ENCODE data around the gene CCL18.
"Not testable (repeated sequence)": the region's sequence is repeated elsewhere in the genome, so short reads cannot be mapped to it uniquely, and the experiment has no call there.

The CCL18 gene

GRCh38 chr17:36063786-36064541, at the start of gene CCL18:
CCL18 (plus strand) TSS chr17:36064272; CDS start chr17:36064343, 71 bp downstream.
- no peaks in the 10 kb centered on the region for H3K4me1 ChIP-seq (ENCODE audit: control insufficient read depth in 2 of 2, insufficient read depth in 2 of 2, low read length in 2 of 2)
- H3K4me3 ChIP-seq (ENCODE audit: low read length in 2 of 2), result no peak within 1 kb of the TSS
- H3K9me3 ChIP-seq (ENCODE audit: control insufficient read depth in 2 of 2, low read length in 2 of 2), result no peaks in the 10 kb centered on the region
- H3K27me3 ChIP-seq (ENCODE audit: control insufficient read depth in 2 of 2, insufficient read depth in 2 of 2, low read length in 2 of 2), result no peaks in the 10 kb centered on the region
- no peak within 1 kb of the TSS for H3K9ac ChIP-seq (ENCODE audit: low read depth in 1 of 2, low read length in 2 of 2)
- H3K36me3 ChIP-seq (ENCODE audit: control insufficient read depth in 2 of 2, insufficient read depth in 2 of 2, low read length in 2 of 2), result no peaks in the 10 kb centered on the region
- no peak within 1 kb of the TSS for H3K27ac ChIP-seq (ENCODE audit: low read depth in 2 of 2, low read length in 2 of 2)

GRCh38 chr17:36014946-36015345, 49.1 kb upstream of the CCL18 start:
- Histone ChIP-seq H3K36me3 (ENCODE audit: control insufficient read depth in 2 of 2, insufficient read depth in 2 of 2, low read length in 2 of 2) (no peaks in the 10 kb centered on the region), H3K9me3 (ENCODE audit: control insufficient read depth in 2 of 2, low read length in 2 of 2) (no peaks in the 10 kb centered on the region), H3K27me3 (ENCODE audit: control insufficient read depth in 2 of 2, insufficient read depth in 2 of 2, low read length in 2 of 2) (no peaks in the 10 kb centered on the region), H3K27ac (ENCODE audit: low read depth in 2 of 2, low read length in 2 of 2) (no peak overlapping the region), H3K4me3 (ENCODE audit: low read length in 2 of 2) (no peak overlapping the region), H3K4me1 (ENCODE audit: control insufficient read depth in 2 of 2, insufficient read depth in 2 of 2, low read length in 2 of 2) (no peaks in the 10 kb centered on the region), H3K9ac (ENCODE audit: low read depth in 1 of 2, low read length in 2 of 2) (no peak overlapping the region)

GRCh38 chr17:36015895-36016294, 48.2 kb upstream of the CCL18 start:
- H3K27me3 ChIP-seq (ENCODE audit: control insufficient read depth in 2 of 2, insufficient read depth in 2 of 2, low read length in 2 of 2); H3K4me1 ChIP-seq (ENCODE audit: control insufficient read depth in 2 of 2, insufficient read depth in 2 of 2, low read length in 2 of 2); H3K4me3 ChIP-seq (ENCODE audit: low read length in 2 of 2); H3K9ac ChIP-seq (ENCODE audit: low read depth in 1 of 2, low read length in 2 of 2); H3K36me3 ChIP-seq (ENCODE audit: control insufficient read depth in 2 of 2, insufficient read depth in 2 of 2, low read length in 2 of 2); H3K27ac ChIP-seq (ENCODE audit: low read depth in 2 of 2, low read length in 2 of 2); H3K9me3 ChIP-seq (ENCODE audit: control insufficient read depth in 2 of 2, low read length in 2 of 2): not testable (repeated sequence)

- Histone ChIP-seq H3K4me1 (ENCODE audit: control insufficient read depth in 2 of 2, insufficient read depth in 2 of 2, low read length in 2 of 2) (no peaks in the 10 kb centered on the region), H3K27ac (ENCODE audit: low read depth in 2 of 2, low read length in 2 of 2) (no peak overlapping the region), H3K36me3 (ENCODE audit: control insufficient read depth in 2 of 2, insufficient read depth in 2 of 2, low read length in 2 of 2) (no peaks in the 10 kb centered on the region), H3K9me3 (ENCODE audit: control insufficient read depth in 2 of 2, low read length in 2 of 2) (no peaks in the 10 kb centered on the region), H3K4me3 (ENCODE audit: low read length in 2 of 2) (no peak overlapping the region), H3K9ac (ENCODE audit: low read depth in 1 of 2, low read length in 2 of 2) (no peak overlapping the region), H3K27me3 (ENCODE audit: control insufficient read depth in 2 of 2, insufficient read depth in 2 of 2, low read length in 2 of 2) (no peaks in the 10 kb centered on the region)
These were observed 47.5 kb upstream of the CCL18 start for GRCh38 chr17:36016555-36016954.

GRCh38 chr17:36017799-36018198, 46.3 kb upstream of the CCL18 start, which contains the start of gene CCL23:
CCL23 (minus strand) TSS chr17:36017972; CDS start chr17:36017897, 75 bp downstream.
- Histone ChIP-seq H3K4me1 (ENCODE audit: control insufficient read depth in 2 of 2, insufficient read depth in 2 of 2, low read length in 2 of 2) (no peaks in the 10 kb centered on the region), H3K9ac (ENCODE audit: low read depth in 1 of 2, low read length in 2 of 2) (no peak within 1 kb of the TSS), H3K36me3 (ENCODE audit: control insufficient read depth in 2 of 2, insufficient read depth in 2 of 2, low read length in 2 of 2) (no peaks in the 10 kb centered on the region), H3K27me3 (ENCODE audit: control insufficient read depth in 2 of 2, insufficient read depth in 2 of 2, low read length in 2 of 2) (no peaks in the 10 kb centered on the region), H3K27ac (ENCODE audit: low read depth in 2 of 2, low read length in 2 of 2) (no peak within 1 kb of the TSS), H3K9me3 (ENCODE audit: control insufficient read depth in 2 of 2, low read length in 2 of 2) (no peaks in the 10 kb centered on the region), H3K4me3 (ENCODE audit: low read length in 2 of 2) (no peak within 1 kb of the TSS)

GRCh38 chr17:36019423-36019822, 44.6 kb upstream of the CCL18 start:
- H3K36me3 ChIP-seq (ENCODE audit: control insufficient read depth in 2 of 2, insufficient read depth in 2 of 2, low read length in 2 of 2), result no peaks in the 10 kb centered on the region
- H3K27me3 ChIP-seq (ENCODE audit: control insufficient read depth in 2 of 2, insufficient read depth in 2 of 2, low read length in 2 of 2), result no peaks in the 10 kb centered on the region
- H3K4me1 ChIP-seq (ENCODE audit: control insufficient read depth in 2 of 2, insufficient read depth in 2 of 2, low read length in 2 of 2), result no peaks in the 10 kb centered on the region
- no peaks in the 10 kb centered on the region for H3K9me3 ChIP-seq (ENCODE audit: control insufficient read depth in 2 of 2, low read length in 2 of 2)
- H3K4me3 ChIP-seq (ENCODE audit: low read length in 2 of 2), result no peak overlapping the region
- H3K9ac ChIP-seq (ENCODE audit: low read depth in 1 of 2, low read length in 2 of 2), result no peak overlapping the region
- H3K27ac ChIP-seq (ENCODE audit: low read depth in 2 of 2, low read length in 2 of 2), result no peak overlapping the region

GRCh38 chr17:36024106-36024869, 39.8 kb upstream of the CCL18 start:
- no peaks in the 10 kb centered on the region for H3K9me3 ChIP-seq (ENCODE audit: control insufficient read depth in 2 of 2, low read length in 2 of 2)
- H3K9ac ChIP-seq (ENCODE audit: low read depth in 1 of 2, low read length in 2 of 2), result no peak overlapping the region
- H3K4me3 ChIP-seq (ENCODE audit: low read length in 2 of 2), result no peak overlapping the region
- H3K36me3 ChIP-seq (ENCODE audit: control insufficient read depth in 2 of 2, insufficient read depth in 2 of 2, low read length in 2 of 2), result no peaks in the 10 kb centered on the region
- no peaks in the 10 kb centered on the region for H3K27me3 ChIP-seq (ENCODE audit: control insufficient read depth in 2 of 2, insufficient read depth in 2 of 2, low read length in 2 of 2)
- no peaks in the 10 kb centered on the region for H3K4me1 ChIP-seq (ENCODE audit: control insufficient read depth in 2 of 2, insufficient read depth in 2 of 2, low read length in 2 of 2)
- no peak overlapping the region for H3K27ac ChIP-seq (ENCODE audit: low read depth in 2 of 2, low read length in 2 of 2)

- Histone ChIP-seq H3K4me1 (ENCODE audit: control insufficient read depth in 2 of 2, insufficient read depth in 2 of 2, low read length in 2 of 2) (peaks cover 12 to 18% of the 10 kb centered on the region in 2 donors), H3K27me3 (ENCODE audit: control insufficient read depth in 2 of 2, insufficient read depth in 2 of 2, low read length in 2 of 2) (no peaks in the 10 kb centered on the region), H3K4me3 (ENCODE audit: low read length in 2 of 2) (no peak overlapping the region), H3K9me3 (ENCODE audit: control insufficient read depth in 2 of 2, low read length in 2 of 2) (no peaks in the 10 kb centered on the region), H3K36me3 (ENCODE audit: control insufficient read depth in 2 of 2, insufficient read depth in 2 of 2, low read length in 2 of 2) (no peaks in the 10 kb centered on the region), H3K27ac (ENCODE audit: low read depth in 2 of 2, low read length in 2 of 2) (no peak overlapping the region), H3K9ac (ENCODE audit: low read depth in 1 of 2, low read length in 2 of 2) (no peak overlapping the region)
These were observed 36.3 kb upstream of the CCL18 start for GRCh38 chr17:36027761-36028160.

GRCh38 chr17:36030956-36031355, 33.1 kb upstream of the CCL18 start:
- H3K36me3 ChIP-seq (ENCODE audit: control insufficient read depth in 2 of 2, insufficient read depth in 2 of 2, low read length in 2 of 2), result no peaks in the 10 kb centered on the region
- peak overlapping the region; percentile 46 to 56 for H3K27ac ChIP-seq (ENCODE audit: low read depth in 2 of 2, low read length in 2 of 2)
- no peak overlapping the region for H3K4me3 ChIP-seq (ENCODE audit: low read length in 2 of 2)
- H3K9me3 ChIP-seq (ENCODE audit: control insufficient read depth in 2 of 2, low read length in 2 of 2), result no peaks in the 10 kb centered on the region
- no peaks in the 10 kb centered on the region for H3K27me3 ChIP-seq (ENCODE audit: control insufficient read depth in 2 of 2, insufficient read depth in 2 of 2, low read length in 2 of 2)
- no peak overlapping the region for H3K9ac ChIP-seq (ENCODE audit: low read depth in 1 of 2, low read length in 2 of 2)
- peaks cover 15 to 18% of the 10 kb centered on the region in 2 donors for H3K4me1 ChIP-seq (ENCODE audit: control insufficient read depth in 2 of 2, insufficient read depth in 2 of 2, low read length in 2 of 2)

- H3K9ac ChIP-seq (ENCODE audit: low read depth in 1 of 2, low read length in 2 of 2), result no peak overlapping the region
- H3K27ac ChIP-seq (ENCODE audit: low read depth in 2 of 2, low read length in 2 of 2), result no peak overlapping the region
- H3K4me3 ChIP-seq (ENCODE audit: low read length in 2 of 2), result no peak overlapping the region
- H3K27me3 ChIP-seq (ENCODE audit: control insufficient read depth in 2 of 2, insufficient read depth in 2 of 2, low read length in 2 of 2), result no peaks in the 10 kb centered on the region
- no peaks in the 10 kb centered on the region for H3K36me3 ChIP-seq (ENCODE audit: control insufficient read depth in 2 of 2, insufficient read depth in 2 of 2, low read length in 2 of 2)
- H3K9me3 ChIP-seq (ENCODE audit: control insufficient read depth in 2 of 2, low read length in 2 of 2), result no peaks in the 10 kb centered on the region
- peaks cover 15 to 18% of the 10 kb centered on the region in 2 donors for H3K4me1 ChIP-seq (ENCODE audit: control insufficient read depth in 2 of 2, insufficient read depth in 2 of 2, low read length in 2 of 2)
These were observed 29.9 kb upstream of the CCL18 start for GRCh38 chr17:36034127-36034526.
